Measurements from ENCODE around the gene KDM1A. TPM values are rescaled to one million over a fixed set of nuclear protein-coding genes. Genes with fewer than 3 reads are reported as not detected.

Gene KDM1A
- total RNA-seq, 1 experiment from 2014 or later, result 204 TPM

- H4K20me1 ChIP-seq (ENCODE audit: control insufficient read depth, insufficient read depth, insufficient read length), result no peaks in the 10 kb centered on the region
- no peak overlapping the region for H3K14ac ChIP-seq (ENCODE audit: insufficient read depth, low read length)
- no peak overlapping the region for H3K4ac ChIP-seq (ENCODE audit: low read depth, low read length)
- peaks cover 10% of the 10 kb centered on the region; the same call in 1 of the 2 replicates for H3K4me1 ChIP-seq (ENCODE audit: insufficient read depth, low read length)
- TF ChIP-seq, protein P1, sequence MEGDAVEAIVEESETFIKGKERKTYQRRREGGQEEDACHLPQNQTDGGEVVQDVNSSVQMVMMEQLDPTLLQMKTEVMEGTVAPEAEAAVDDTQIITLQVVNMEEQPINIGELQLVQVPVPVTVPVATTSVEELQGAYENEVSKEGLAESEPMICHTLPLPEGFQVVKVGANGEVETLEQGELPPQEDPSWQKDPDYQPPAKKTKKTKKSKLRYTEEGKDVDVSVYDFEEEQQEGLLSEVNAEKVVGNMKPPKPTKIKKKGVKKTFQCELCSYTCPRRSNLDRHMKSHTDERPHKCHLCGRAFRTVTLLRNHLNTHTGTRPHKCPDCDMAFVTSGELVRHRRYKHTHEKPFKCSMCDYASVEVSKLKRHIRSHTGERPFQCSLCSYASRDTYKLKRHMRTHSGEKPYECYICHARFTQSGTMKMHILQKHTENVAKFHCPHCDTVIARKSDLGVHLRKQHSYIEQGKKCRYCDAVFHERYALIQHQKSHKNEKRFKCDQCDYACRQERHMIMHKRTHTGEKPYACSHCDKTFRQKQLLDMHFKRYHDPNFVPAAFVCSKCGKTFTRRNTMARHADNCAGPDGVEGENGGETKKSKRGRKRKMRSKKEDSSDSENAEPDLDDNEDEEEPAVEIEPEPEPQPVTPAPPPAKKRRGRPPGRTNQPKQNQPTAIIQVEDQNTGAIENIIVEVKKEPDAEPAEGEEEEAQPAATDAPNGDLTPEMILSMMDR (conservative IDR thresholded peaks at IDR 0.05), result no peak; the same call in 2 of the 3 replicates
- no peak for DNase-seq
- H3K4me2 ChIP-seq (ENCODE audit: insufficient read depth, insufficient read length, low read length), result no peak overlapping the region
- no peaks in the 10 kb centered on the region for H3K9me3 ChIP-seq (ENCODE audit: control insufficient read depth, low read depth, low read length)
- no peak overlapping the region for H2AFZ ChIP-seq (ENCODE audit: low read length)
- H2BK20ac ChIP-seq (ENCODE audit: low read depth, low read length, poor library complexity, severe bottlenecking), result no peak overlapping the region
- Mint-ChIP-seq H3K36me3 (ENCODE audit: insufficient read depth in 1 of 3, low read depth in 3 of 3) (peaks cover 2 to 22% (median 12%) of the 10 kb centered on the region in 3 experiments; a peak in 5 of 7 replicates), H3K4me3 (no peak overlapping the region), H3K27ac (peak overlapping the region in 2 of 3 experiments; percentile 9 to 46; a peak in 4 of 7 replicates), H3K4me1 (peaks cover 18 to 31% of the 10 kb centered on the region in 2 experiments), H3K9me3 (no peaks in the 10 kb centered on the region), H3K27me3 (ENCODE audit: low read depth) (no peaks in the 10 kb centered on the region)
- no peak overlapping the region for H2BK12ac ChIP-seq (ENCODE audit: insufficient read length, low read depth, low read length)
- H3K18ac ChIP-seq (ENCODE audit: insufficient read length, low read depth, low read length), result no peak overlapping the region
- H2BK5ac ChIP-seq (ENCODE audit: insufficient read length, low read length), result no peak overlapping the region
- H3K23ac ChIP-seq (ENCODE audit: insufficient read length, low read depth, low read length), result no peak overlapping the region
- H3K56ac ChIP-seq (ENCODE audit: insufficient read length, low read depth, low read length), result no peak overlapping the region
- no CpG with 5 or more reads among the region's 3 CpGs for WGBS (ENCODE audit: extremely low coverage, insufficient read length, low lambda C conversion rate)
- H2AK5ac ChIP-seq (ENCODE audit: insufficient read length, low read length), result no peak overlapping the region
- no peaks in the 10 kb centered on the region for H3K23me2 ChIP-seq (ENCODE audit: insufficient read length, low read depth, low read length, poor library complexity, severe bottlenecking)
- H2BK15ac ChIP-seq (ENCODE audit: low read depth, low read length), result no peak overlapping the region
- H3K79me2 ChIP-seq (ENCODE audit: insufficient read depth, low read length), result no peaks in the 10 kb centered on the region; the same call in 1 of the 2 replicates
- H3K9ac ChIP-seq (ENCODE audit: extremely low read depth, insufficient read length, low read length), result no peak overlapping the region
- H4K5ac ChIP-seq (ENCODE audit: insufficient read length, low read depth, low read length), result no peak overlapping the region
- no peak overlapping the region for H2BK120ac ChIP-seq (ENCODE audit: low read depth, low read length, poor library complexity, severe bottlenecking)
- no peak overlapping the region for H3T11ph ChIP-seq (ENCODE audit: low read length)
- H4K8ac ChIP-seq (replicated peaks; ENCODE audit: insufficient read length, low read depth, low read length), result no peak overlapping the region
- peaks cover 3% of the 10 kb centered on the region for H3K79me1 ChIP-seq (ENCODE audit: insufficient read depth, low read depth, low read length, poor library complexity, severe bottlenecking)
- H4K91ac ChIP-seq (ENCODE audit: insufficient read length, low read depth, low read length), result no peak overlapping the region
- H3K27me3 ChIP-seq (ENCODE audit: insufficient read depth, low read length), result no peaks in the 10 kb centered on the region
- H3K27ac ChIP-seq (ENCODE audit: insufficient read length, low read depth, low read length), result no peak overlapping the region
Measured at GRCh38 chr1:23100074-23100748, 80.9 kb downstream of the KDM1A start.

All from H9 (cell line).